NCI-H2029 (cell line): ENCODE results near the gene VSX2.

Experiments used
- DNase-seq: peaks from one replicate; lab custom pipeline; 2025; lab: John Stamatoyannopoulos, UW

The VSX2 gene

GRCh38 chr14:74221741-74222140 lies 17.5 kb upstream of the VSX2 start:
- no peak for DNase-seq

GRCh38 chr14:74223016-74223415 lies 16.2 kb upstream of the VSX2 start:
- DNase-seq: no peak

GRCh38 chr14:74231784-74232183 lies 7.5 kb upstream of the VSX2 start:
- no peak for DNase-seq

DNA sequence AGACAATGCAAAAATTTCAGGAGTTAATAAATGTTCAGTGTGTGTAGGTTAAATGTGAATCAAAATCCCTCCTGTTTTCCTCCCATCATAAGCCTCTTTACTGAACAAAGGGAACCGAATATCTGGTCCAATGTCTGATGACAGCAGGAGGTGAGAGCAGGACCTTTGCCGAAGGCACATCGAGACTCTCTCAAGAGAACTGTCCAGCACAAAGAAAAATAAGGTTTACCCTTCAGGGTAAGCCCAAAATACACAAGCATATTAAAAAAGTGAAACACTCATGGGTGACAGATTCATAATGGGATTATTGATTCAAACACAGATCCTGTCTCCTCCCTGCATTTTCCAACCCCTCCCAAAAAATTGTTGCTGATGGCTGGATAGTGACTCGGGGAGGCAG lies 4.2 kb upstream of the VSX2 start:
- no peak for DNase-seq

DNA sequence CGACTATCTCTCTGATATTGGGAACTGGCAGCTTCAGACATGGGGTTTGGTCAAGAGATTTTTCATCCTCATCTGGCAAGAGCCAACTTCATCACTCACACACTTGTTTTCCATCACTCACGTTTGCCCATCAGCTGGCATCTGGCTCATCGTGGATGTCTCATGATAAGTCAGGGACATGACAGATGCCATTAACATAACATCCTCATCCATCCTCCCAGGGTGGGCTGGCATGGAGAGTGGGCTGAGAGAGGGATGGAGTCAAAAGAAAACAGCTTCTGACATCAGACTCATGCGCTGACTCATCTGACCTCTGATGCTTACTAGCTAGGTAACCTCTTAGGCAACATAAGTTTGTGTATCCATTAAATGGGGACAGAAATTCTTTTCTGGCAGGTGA lies 1.8 kb upstream of the VSX2 start:
- DNase-seq: no peak

- DNase-seq: no peak
These were observed 872 bp downstream of the VSX2 start for GRCh38 chr14:74239848-74240793.

- no peak for DNase-seq
These were observed 1.8 kb downstream of the VSX2 start for GRCh38 chr14:74240794-74241651.

- no peak for DNase-seq
These were observed 2.4 kb downstream of the VSX2 start for GRCh38 chr14:74241652-74242017.

DNA sequence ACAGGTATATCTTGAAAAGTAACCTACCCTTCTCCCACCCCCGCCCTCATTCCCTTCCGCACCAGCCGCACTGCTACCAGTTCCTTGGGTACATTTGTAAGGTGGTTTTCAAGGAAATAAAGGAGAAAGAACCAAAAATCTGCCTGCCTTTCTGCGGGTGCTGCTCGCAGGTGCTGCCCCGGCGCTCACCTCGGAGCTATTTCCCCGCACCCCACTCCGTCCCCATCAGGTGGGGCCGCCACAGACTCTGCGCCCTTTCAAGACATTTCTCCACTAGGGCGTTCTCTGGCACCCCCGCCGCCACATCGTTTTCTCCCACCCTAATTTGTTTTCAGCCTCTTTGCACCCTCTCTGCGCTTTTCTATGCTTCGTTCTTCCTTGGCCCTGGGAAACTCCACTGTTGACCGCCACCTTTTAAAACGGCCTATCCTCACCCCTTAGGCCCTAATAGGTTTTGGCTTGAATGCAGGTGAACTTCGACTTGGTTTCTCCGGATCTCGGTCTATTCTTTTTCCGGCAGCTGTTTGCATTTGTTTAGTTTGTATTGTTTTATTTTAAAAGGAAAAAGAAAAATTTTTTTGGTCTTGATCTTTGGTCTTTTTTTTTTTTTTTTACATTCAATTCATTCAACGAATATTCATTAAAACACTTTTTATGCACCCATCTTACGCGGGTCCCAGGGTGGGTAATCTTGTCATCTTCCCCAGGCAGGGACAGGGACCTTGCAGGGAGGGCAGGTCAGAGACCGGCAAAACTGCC lies 3.0 kb downstream of the VSX2 start:
- no peak for DNase-seq

DNA sequence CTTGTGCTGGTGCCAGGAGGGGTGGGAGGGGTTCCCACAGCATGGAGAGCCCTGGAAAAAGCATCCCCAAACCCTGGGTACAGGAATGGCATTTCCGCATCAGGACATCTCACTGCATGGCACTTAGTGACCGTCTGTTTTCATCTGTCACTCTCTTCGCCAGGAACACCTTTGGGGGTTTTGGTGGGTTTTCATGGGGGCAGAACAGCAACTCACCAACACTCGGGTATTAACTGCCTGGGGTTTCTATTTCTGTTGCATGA lies 3.5 kb downstream of the VSX2 start:
- no peak for DNase-seq

DNA sequence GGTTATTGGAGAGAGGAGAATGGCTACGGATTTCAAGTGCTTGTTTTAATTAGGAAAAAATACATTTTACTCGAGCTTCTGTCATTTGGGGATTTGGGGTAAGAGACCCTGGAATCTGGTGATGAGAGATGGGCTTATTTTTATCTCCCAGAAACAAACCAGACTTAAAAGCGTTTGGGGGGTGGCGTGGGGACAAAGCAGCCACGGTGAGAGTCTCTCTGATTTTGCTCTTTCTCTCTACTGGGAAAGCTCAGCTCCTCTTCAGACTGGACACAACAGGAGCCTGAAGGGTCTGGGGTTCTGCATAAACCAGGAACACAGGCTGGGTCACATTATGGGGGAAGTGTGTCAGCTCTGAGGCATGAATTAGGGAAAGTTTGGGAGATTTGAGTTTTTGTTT lies 3.8 kb downstream of the VSX2 start:
- no peak for DNase-seq

- no peak for DNase-seq
These were observed 4.9 kb downstream of the VSX2 start for GRCh38 chr14:74244115-74244514.

DNA sequence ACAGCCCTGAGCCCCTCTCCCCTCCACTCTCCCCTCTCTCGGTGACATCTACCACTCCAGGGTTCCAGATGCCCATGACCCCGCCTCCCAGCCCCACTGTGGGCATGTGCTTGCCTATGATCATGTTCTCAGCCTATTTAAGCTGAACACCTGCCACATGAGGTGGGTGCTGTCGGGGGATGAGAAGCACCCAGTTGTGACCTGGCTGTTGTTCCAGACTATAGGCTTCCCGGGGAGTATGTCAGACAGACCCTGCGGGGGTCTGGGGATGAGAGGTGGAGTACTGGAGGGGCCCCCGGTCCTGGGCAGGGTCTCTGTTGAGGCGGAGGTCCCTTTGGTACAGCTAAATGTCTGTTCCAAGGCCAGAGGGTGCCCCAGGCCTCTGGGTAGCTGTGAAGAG lies 6.0 kb downstream of the VSX2 start:
- no peak for DNase-seq

- DNase-seq: no peak
These were observed 7.3 kb downstream of the VSX2 start for GRCh38 chr14:74246542-74246941.

DNA sequence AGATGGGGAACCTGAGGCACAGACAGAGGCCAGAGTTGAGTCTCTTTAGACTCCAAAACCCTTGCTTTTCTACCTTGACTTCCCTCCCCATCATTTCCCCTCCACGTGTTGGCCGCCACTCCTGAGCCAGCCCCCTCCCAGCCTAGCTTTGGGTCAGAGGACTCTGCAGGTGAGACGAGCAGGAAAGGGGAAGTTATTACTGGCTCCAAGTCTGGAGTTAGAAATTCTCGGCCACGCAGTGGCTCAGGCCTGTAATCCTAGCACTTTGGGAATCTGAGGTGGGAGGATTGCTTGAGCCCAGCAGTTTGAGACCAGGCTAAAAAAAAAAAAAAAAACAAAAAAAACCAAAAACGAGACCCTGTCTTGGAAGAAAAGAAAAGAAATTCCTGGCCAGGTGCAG lies 8.8 kb downstream of the VSX2 start:
- no peak for DNase-seq

DNA sequence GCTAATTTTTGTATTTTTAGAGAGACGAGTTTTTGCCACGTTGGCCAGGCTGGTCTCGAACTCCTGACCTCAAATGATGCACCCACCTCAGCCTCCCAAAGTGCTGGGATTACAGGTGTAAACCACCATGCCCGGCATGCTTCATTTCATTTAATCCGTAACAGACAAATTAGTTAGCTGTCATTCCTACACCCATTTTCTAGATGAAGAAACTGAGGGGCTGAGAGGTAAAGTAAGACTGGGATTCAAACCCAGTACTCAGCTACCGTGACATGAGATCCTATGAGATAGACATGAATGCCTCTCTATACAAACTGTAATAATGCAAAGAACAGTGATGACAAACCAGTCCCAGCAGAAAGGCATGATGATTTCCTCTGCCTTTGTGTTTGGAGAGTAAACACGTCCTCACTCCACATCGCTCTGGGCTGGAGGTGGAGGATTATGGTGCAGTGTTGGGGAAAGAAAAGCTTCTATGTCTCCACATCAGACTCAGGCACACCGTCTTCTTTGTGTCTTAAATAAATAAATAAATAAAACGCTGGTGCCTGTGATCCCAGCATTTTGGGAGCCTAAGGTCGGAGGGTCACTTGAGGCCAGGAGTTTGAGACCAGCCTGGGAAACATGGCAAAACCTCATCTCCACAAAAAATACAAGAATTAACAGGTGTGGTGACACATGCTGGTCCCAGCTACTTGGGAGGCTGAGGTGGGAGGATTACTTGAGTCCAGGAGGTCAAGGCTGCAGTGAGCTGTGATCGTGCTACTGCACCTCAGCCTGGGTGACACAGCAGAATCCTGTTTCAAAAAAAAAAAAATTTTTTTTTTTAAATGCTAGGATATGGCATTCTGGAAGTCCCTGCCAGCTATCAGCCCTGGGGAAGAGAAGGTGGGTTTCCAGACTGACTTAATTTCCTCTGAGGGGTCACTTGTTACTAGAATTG lies 10.5 kb downstream of the VSX2 start:
- DNase-seq: no peak

DNA sequence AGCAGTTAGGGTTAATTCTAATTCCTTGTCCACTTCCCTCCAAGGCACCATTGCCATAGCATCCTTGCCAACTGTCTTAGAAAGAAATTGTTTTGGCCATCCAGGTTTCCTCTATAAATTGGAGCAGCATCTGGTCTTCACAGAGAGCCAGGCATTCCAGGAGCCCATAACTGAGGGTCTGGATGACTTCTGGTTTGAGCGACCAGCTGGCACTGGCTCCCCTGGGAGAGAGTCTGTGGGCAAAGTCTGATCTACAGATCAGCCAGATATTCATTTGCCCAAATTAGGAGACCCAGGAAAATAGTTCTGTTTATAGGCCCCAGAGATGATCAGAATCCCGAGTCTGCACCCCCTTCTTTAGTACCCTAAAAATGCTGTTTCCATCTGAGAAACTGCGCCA lies 16.0 kb downstream of the VSX2 start:
- DNase-seq: no peak

GRCh38 chr14:74257078-74257940 lies 18.1 kb downstream of the VSX2 start:
- no peak for DNase-seq

DNA sequence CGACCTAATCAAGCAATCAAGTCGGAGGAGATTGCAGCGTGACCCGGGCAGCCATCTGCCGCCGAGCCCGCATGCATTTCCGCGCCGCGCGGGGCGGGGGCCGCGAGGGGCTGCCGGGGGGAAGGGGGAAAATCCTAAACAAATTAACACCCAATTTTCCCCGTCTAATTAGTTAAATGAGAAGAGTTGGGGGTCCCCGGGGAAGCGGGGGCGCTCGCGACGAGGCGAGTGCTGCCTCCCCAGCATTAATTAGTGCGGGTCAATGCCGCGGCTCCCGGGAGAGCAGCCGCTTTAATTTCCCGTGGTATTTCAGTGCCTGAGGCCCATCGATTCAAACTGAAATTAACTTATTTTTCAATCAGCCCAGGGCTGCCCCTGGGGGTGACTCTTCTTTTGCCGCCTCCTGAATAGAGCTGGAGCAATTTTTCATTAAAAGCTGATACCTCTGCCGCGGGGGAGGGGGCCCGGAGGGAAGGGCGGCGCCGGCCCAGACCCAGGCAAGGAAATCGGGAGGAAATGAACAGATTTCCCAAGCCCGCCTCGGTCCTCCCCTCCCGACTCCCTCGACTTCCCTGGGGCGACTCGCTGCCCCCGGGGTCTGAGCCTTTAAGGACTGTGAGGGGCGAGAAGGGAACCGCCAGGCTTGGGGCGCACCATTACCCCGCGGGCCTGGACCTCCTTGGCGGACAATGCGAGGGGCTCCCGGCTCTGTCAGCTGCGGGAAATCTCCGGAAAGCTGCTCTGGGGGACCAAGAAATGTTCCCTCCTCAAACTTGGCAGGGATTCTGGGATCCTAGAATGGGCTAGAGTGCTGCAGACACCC lies 18.9 kb downstream of the VSX2 start:
- no peak for DNase-seq

DNA sequence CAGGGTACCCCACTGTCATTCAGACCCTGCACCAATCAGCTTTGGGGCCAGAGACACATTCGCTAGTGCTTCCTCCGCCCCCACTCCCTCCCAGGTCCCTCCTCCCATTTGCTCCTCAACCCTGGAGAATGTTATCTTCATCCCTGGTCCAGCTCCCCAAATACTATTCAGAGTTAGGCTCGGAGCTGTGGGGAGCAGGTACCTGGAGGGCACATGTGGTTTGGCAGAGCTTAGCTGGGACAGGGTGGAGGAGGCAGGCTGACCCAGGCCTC lies 19.5 kb downstream of the VSX2 start:
- no peak for DNase-seq
